Thyroid gland (tissue), 4 donors: ENCODE results near the gene C2CD3.

Experiments
- CTCF ChIP-seq, 6 experiments: fragments of 200-600 bp in 3 of 6; fragments of 450-650 bp in 3 of 6; sonication (generic) in 3 of 6; IDR thresholded peaks; one replicate each; pipeline ENCODE4 v1.5.1; 2016 to 2019; ENCODE audit warnings: antibody characterized with exemption in 6 of 6, mild to moderate bottlenecking in 2 of 6, inconsistent platforms in 1 of 6, moderate library complexity in 1 of 6
- POLR2A ChIP-seq, 2 donors: fragments of 450-650 bp; IDR thresholded peaks; one replicate each; pipeline ENCODE4 v1.6.1; 2017; ENCODE audit warnings: antibody characterized with exemption in 2 of 2, mild to moderate bottlenecking in 2 of 2, moderate library complexity in 1 of 2

GRCh38 chr11:74023276-74023675 lies 147.5 kb downstream of the C2CD3 start:
- TF ChIP-seq CTCF (IDR thresholded peaks at IDR 0.05) (no peak), POLR2A (IDR thresholded peaks at IDR 0.05) (no peak)
